HEK293T (cell line): Measurements from ENCODE around the gene HTRA3.
"Not testable (repeated sequence)": the region's sequence is repeated elsewhere in the genome, so short reads cannot be mapped to it uniquely, and the experiment has no call there.

Experiments
- ARNT ChIP-seq: fragments of 450-650 bp; IDR thresholded peaks from 2 replicates; pipeline ENCODE4 v1.6.1; 2017; ENCODE audit warnings: mild to moderate bottlenecking
- BHLHE40 ChIP-seq: fragments of 450-650 bp; IDR thresholded peaks from 2 replicates; pipeline ENCODE4 v1.6.1; 2016; ENCODE audit warnings: mild to moderate bottlenecking, moderate library complexity, borderline replicate concordance
- CTBP1 ChIP-seq: fragments of 450-650 bp; IDR thresholded peaks from 2 replicates; pipeline ENCODE4 v1.6.1; 2016; ENCODE audit warnings: borderline replicate concordance
- FOXM1 ChIP-seq: fragments of 450-650 bp; IDR thresholded peaks from 2 replicates; pipeline ENCODE4 v1.6.1; 2017; ENCODE audit warnings: mild to moderate bottlenecking, borderline replicate concordance
- NFRKB ChIP-seq: fragments of 450-650 bp; IDR thresholded peaks from 2 replicates; pipeline ENCODE4 v1.6.1; 2016; ENCODE audit warnings: mild to moderate bottlenecking, moderate library complexity
- SP1 ChIP-seq: fragments of 450-650 bp; IDR thresholded peaks from 2 replicates; pipeline ENCODE4 v1.6.1; 2017
- TF ChIP-seq, protein P1 (sequence below): fragments of 450-650 bp; IDR thresholded peaks from 2 replicates; pipeline ENCODE4 v1.6.1; 2016

DNA sequence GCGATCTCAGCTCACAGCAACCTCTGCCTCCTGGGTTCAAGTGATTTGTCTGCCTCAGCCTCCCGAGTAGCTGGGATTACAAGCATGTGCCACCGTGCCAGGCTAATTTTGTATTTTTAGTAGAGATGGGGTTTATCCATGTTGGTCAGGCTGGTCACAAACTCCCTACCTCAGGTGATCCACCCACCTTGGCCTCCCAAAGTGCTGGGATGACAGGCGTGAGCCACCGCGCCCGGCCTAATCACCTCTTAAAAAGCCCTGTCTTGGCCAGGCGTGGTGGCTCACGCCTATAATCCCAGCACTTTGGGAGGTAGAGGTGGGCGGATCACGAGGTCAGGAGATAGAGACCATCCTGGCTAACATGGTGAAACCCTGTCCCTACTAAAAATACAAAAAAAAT, 79.7 kb downstream of the HTRA3 start:
- not testable (repeated sequence) for TF ChIP-seq FOXM1, ARNT, CTBP1, NFRKB, SP1, BHLHE40
- TF ChIP-seq, protein P1, sequence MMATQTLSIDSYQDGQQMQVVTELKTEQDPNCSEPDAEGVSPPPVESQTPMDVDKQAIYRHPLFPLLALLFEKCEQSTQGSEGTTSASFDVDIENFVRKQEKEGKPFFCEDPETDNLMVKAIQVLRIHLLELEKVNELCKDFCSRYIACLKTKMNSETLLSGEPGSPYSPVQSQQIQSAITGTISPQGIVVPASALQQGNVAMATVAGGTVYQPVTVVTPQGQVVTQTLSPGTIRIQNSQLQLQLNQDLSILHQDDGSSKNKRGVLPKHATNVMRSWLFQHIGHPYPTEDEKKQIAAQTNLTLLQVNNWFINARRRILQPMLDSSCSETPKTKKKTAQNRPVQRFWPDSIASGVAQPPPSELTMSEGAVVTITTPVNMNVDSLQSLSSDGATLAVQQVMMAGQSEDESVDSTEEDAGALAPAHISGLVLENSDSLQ: not testable (repeated sequence)
